Sigmoid colon (tissue), 4 donors: Measurements from ENCODE around the gene RINL.

Experiments
- EP300 ChIP-seq, 4 donors: sonication (generic); formaldehyde crosslinking; IDR thresholded peaks; one replicate each; pipeline ENCODE4 v1.6.1; 2017; ENCODE audit warnings: antibody characterized with exemption in 4 of 4
- POLR2A ChIP-seq, 2 donors: fragments of 450-650 bp; IDR thresholded peaks; one replicate each; pipeline ENCODE4 v1.6.1; 2016; ENCODE audit warnings: antibody characterized with exemption in 2 of 2, mild to moderate bottlenecking in 2 of 2, moderate library complexity in 2 of 2
- POLR2AphosphoS5 ChIP-seq, 4 donors: sonication (generic); formaldehyde crosslinking; IDR thresholded peaks; one replicate each; pipeline ENCODE4 v1.6.1; 2017; ENCODE audit warnings: antibody characterized with exemption in 4 of 4
- TF ChIP-seq, protein P1 (sequence below), 4 experiments: fragments of 450-650 bp in 3 of 4; fragments of 200-600 bp in 1 of 4; IDR thresholded peaks; one replicate each; pipeline ENCODE4 v1.5.1; 2016 to 2019; ENCODE audit warnings: antibody characterized with exemption in 4 of 4, mild to moderate bottlenecking in 3 of 4, moderate library complexity in 2 of 4

DNA sequence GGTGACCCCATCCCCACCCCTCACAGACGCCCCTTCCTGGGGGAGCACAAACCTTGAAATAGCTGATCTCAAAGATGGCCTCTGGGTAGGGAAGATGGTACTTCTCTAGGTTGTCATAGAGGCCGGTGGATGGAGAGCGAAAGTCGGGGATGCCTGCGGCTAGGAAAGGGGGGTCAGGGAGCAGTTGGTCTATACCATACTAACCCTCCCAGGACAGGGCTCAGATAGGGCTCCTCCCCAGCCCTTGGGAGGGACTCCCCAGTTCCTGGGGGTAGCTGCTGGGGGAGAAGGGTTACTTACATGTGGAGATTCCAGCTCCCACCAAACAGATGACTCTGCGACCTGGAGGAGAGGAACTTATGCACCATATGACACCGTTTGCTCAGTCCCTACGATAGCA, 11.7 kb upstream of the RINL start:
- TF ChIP-seq, protein P1, sequence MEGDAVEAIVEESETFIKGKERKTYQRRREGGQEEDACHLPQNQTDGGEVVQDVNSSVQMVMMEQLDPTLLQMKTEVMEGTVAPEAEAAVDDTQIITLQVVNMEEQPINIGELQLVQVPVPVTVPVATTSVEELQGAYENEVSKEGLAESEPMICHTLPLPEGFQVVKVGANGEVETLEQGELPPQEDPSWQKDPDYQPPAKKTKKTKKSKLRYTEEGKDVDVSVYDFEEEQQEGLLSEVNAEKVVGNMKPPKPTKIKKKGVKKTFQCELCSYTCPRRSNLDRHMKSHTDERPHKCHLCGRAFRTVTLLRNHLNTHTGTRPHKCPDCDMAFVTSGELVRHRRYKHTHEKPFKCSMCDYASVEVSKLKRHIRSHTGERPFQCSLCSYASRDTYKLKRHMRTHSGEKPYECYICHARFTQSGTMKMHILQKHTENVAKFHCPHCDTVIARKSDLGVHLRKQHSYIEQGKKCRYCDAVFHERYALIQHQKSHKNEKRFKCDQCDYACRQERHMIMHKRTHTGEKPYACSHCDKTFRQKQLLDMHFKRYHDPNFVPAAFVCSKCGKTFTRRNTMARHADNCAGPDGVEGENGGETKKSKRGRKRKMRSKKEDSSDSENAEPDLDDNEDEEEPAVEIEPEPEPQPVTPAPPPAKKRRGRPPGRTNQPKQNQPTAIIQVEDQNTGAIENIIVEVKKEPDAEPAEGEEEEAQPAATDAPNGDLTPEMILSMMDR (IDR thresholded peaks at IDR 0.05), result no peak
- TF ChIP-seq POLR2AphosphoS5 (IDR thresholded peaks at IDR 0.05), result no peak
- TF ChIP-seq POLR2A (IDR thresholded peaks at IDR 0.05), result no peak
- no peak for TF ChIP-seq EP300 (IDR thresholded peaks at IDR 0.05)
